Kidney epithelial cell (primary cell): Measurements from ENCODE around the gene LBHD2. TPM values are rescaled to one million over a fixed set of nuclear protein-coding genes. Genes with fewer than 3 reads are reported as not detected.

Source experiments
- DNase-seq: peaks from one replicate; pipeline ENCODE4 v3.0.0-alpha.2; 2010; ENCODE audit warnings: low read depth
- H3K27me3 ChIP-seq: 2 replicates; pipeline ENCODE4 v1.6.0; 2011; ENCODE audit warnings: low read length; ENCODE audit not compliant: control insufficient read depth, insufficient read depth
- H3K36me3 ChIP-seq: 2 replicates; pipeline ENCODE4 v1.5.1; 2011; ENCODE audit warnings: low read length; ENCODE audit not compliant: control insufficient read depth, insufficient read depth
- H3K4me3 ChIP-seq: 2 replicates; pipeline ENCODE4 v1.5.1; 2011; ENCODE audit warnings: low read depth, mild to moderate bottlenecking, control low read depth, low read length
- total RNA-seq: library from RNA; depleted of rRNA; stranded (reverse); fragments of >200 nt; gene quantifications from 2 replicates; pipeline ENCODE4 v1.2.3, GENCODE V29; 2015
- TF ChIP-seq, protein P1 (sequence below): IDR thresholded peaks from 2 replicates; pipeline ENCODE4 v1.5.1; 2011; ENCODE audit warnings: mild to moderate bottlenecking, moderate library complexity, low read length, control low read depth, inconsistent platforms; ENCODE audit not compliant: insufficient read depth, poor library complexity, severe bottlenecking

LBHD2 gene
- total RNA-seq, 1 donor from 2014 or later: not detected

GRCh38 chr14:103058164-103059055 lies 25.6 kb upstream of the LBHD2 start:
- Histone ChIP-seq H3K27me3 (no peaks in the 10 kb centered on the region), H3K36me3 (no peaks in the 10 kb centered on the region), H3K4me3 (peak overlapping the region; percentile 94)
- no peak for DNase-seq
- TF ChIP-seq, protein P1, sequence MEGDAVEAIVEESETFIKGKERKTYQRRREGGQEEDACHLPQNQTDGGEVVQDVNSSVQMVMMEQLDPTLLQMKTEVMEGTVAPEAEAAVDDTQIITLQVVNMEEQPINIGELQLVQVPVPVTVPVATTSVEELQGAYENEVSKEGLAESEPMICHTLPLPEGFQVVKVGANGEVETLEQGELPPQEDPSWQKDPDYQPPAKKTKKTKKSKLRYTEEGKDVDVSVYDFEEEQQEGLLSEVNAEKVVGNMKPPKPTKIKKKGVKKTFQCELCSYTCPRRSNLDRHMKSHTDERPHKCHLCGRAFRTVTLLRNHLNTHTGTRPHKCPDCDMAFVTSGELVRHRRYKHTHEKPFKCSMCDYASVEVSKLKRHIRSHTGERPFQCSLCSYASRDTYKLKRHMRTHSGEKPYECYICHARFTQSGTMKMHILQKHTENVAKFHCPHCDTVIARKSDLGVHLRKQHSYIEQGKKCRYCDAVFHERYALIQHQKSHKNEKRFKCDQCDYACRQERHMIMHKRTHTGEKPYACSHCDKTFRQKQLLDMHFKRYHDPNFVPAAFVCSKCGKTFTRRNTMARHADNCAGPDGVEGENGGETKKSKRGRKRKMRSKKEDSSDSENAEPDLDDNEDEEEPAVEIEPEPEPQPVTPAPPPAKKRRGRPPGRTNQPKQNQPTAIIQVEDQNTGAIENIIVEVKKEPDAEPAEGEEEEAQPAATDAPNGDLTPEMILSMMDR: no peak

- Histone ChIP-seq H3K4me3 (no peak overlapping the region), H3K27me3 (no peaks in the 10 kb centered on the region), H3K36me3 (no peaks in the 10 kb centered on the region)
- TF ChIP-seq, protein P1: no peak
- no peak for DNase-seq
Measured at GRCh38 chr14:103059556-103059955, 24.5 kb upstream of the LBHD2 start.

GRCh38 chr14:103061482-103061976 lies 22.5 kb upstream of the LBHD2 start:
- no peaks in the 10 kb centered on the region for H3K36me3 ChIP-seq
- TF ChIP-seq, protein P1: no peak
- H3K27me3 ChIP-seq: no peaks in the 10 kb centered on the region
- DNase-seq: no peak
- no peak overlapping the region for H3K4me3 ChIP-seq

DNA sequence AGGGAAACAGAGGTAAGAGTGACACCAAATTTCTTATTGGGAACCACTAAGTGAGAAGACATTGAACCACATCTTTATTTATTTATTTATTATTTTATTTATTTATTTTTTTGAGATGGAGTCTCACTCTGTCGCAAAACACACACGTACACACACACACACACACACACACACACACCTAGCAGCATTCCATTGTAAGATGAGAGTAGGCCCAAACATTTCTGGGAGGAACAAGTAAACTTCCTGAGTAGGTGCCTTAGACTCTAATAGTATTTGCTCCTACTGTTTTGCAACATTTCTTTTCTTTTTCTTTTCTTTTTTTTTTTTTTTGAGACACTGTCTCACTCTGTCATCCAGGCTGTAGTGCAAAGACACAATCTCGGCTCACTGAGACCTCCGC lies 19.6 kb upstream of the LBHD2 start:
- DNase-seq: no peak

GRCh38 chr14:103064978-103065377 lies 19.0 kb upstream of the LBHD2 start:
- H3K27me3 ChIP-seq: no peaks in the 10 kb centered on the region
- DNase-seq: no peak
- TF ChIP-seq, protein P1: no peak
- H3K36me3 ChIP-seq: no peaks in the 10 kb centered on the region
- no peak overlapping the region for H3K4me3 ChIP-seq

More for the DNA sequence above, 19.6 kb upstream of the LBHD2 start:
- TF ChIP-seq, protein P1: no peak
- Histone ChIP-seq H3K4me3 (no peak overlapping the region), H3K36me3 (no peaks in the 10 kb centered on the region), H3K27me3 (no peaks in the 10 kb centered on the region)
